SK-N-SH (cell line): ENCODE data around the gene SLC38A3. TPM values are rescaled to one million over a fixed set of nuclear protein-coding genes. Genes with fewer than 3 reads are reported as not detected.

Experiments
- CTCF ChIA-PET: fragments of 300-600, 350-600 bp; formaldehyde crosslinking; extraction: SDS; loops from one replicate; lab custom pipeline; 2021; lab: Yijun Ruan, JAX
- POLR2A ChIA-PET: fragments of 350-600 bp; sonication (Branson Sonifier 250); formaldehyde crosslinking; extraction: SDS; loops from one replicate; lab custom pipeline; 2020; ENCODE audit warnings: antibody characterized with exemption, inconsistent platforms; lab: Yijun Ruan, JAX
- DNase-seq: peaks from one replicate; pipeline ENCODE4 v3.0.0; 2012
- H2AFZ ChIP-seq: fragments of 200-600 bp; sonication (generic); 2 replicates; pipeline ENCODE4 v1.8.1; 2016; ENCODE audit warnings: antibody characterized with exemption, mild to moderate bottlenecking, low read depth
- H3F3A ChIP-seq: fragments of 200-600 bp; sonication (generic); replicated peaks from 2 replicates; pipeline ENCODE3; 2016; ENCODE audit warnings: antibody characterized with exemption, mild to moderate bottlenecking; ENCODE audit not compliant: insufficient read depth
- H3K27ac ChIP-seq, 2 experiments: fragments of 200-500 bp in 1 of 2; fragments of 200-600 bp in 1 of 2; sonication (Bioruptor generic) in 1 of 2; sonication (generic), shearing (Covaris generic) in 1 of 2; 2 replicates each; pipeline versions ENCODE4 v1.5.1 to v1.6.1; 2014 to 2016; ENCODE audit warnings: low read depth in 2 of 2, inconsistent platforms in 1 of 2, low read length in 1 of 2, mild to moderate bottlenecking in 1 of 2, mixed read lengths in 1 of 2
- H3K27me3 ChIP-seq: fragments of 200-600 bp; sonication (generic), shearing (Covaris generic); 2 replicates; pipeline ENCODE4 v1.6.1; 2016; ENCODE audit warnings: mixed run types; ENCODE audit not compliant: insufficient read depth
- H3K36me3 ChIP-seq, 2 experiments: fragments of 200-500 bp in 1 of 2; fragments of 200-600 bp in 1 of 2; sonication (Bioruptor generic) in 1 of 2; sonication (generic) in 1 of 2; replicated peaks in 1 of 2; 2 replicates each; pipeline versions ENCODE3 to v1.5.1; 2014 to 2016; ENCODE audit warnings: low read length in 1 of 2, mild to moderate bottlenecking in 1 of 2; ENCODE audit not compliant: insufficient read depth in 2 of 2, control insufficient read depth in 1 of 2
- H3K4me1 ChIP-seq, 2 experiments: fragments of 200-500 bp in 1 of 2; fragments of 200-600 bp in 1 of 2; sonication (Bioruptor generic) in 1 of 2; sonication (generic), shearing (Covaris generic) in 1 of 2; 2 replicates each; pipeline versions ENCODE4 v1.5.1 to v1.6.1; 2014 to 2016; ENCODE audit warnings: low read depth in 1 of 2, low read length in 1 of 2, mixed run types in 1 of 2; ENCODE audit not compliant: insufficient read depth in 2 of 2, control insufficient read depth in 1 of 2
- H3K4me2 ChIP-seq: fragments of 200-600 bp; sonication (generic), shearing (Covaris generic); 2 replicates; pipeline ENCODE4 v1.6.1; 2017; ENCODE audit warnings: mixed run types
- H3K4me3 ChIP-seq, 2 experiments: fragments of 200-500 bp in 1 of 2; fragments of 200-600 bp in 1 of 2; sonication (Bioruptor generic) in 1 of 2; sonication (generic), shearing (Covaris generic) in 1 of 2; 2 replicates each; pipeline versions ENCODE4 v1.5.1 to v1.8.1; 2014 to 2016; ENCODE audit warnings: low read depth in 2 of 2, inconsistent platforms in 1 of 2, low read length in 1 of 2, mild to moderate bottlenecking in 1 of 2, mixed read lengths in 1 of 2, moderate library complexity in 1 of 2
- H3K79me2 ChIP-seq: fragments of 200-600 bp; sonication (generic); 2 replicates; pipeline ENCODE4 v1.8.1; 2017; ENCODE audit warnings: mild to moderate bottlenecking; ENCODE audit not compliant: insufficient read depth
- H3K9ac ChIP-seq: fragments of 200-600 bp; sonication (generic); 2 replicates; pipeline ENCODE4 v1.6.1; 2017; ENCODE audit warnings: mixed run types
- H3K9me2 ChIP-seq: fragments of 200-600 bp; sonication (generic); 2 replicates; pipeline ENCODE4 v1.6.1; 2017; ENCODE audit warnings: mixed run types
- H3K9me3 ChIP-seq: fragments of 200-600 bp; sonication (generic); 2 replicates; pipeline ENCODE4 v1.6.1; 2017; ENCODE audit warnings: mixed run types, mild to moderate bottlenecking, moderate library complexity
- H4K20me1 ChIP-seq: fragments of 200-600 bp; sonication (generic); 2 replicates; pipeline ENCODE4 v1.6.1; 2017; ENCODE audit warnings: mild to moderate bottlenecking, mixed run types; ENCODE audit not compliant: insufficient read depth
- ELF1 ChIP-seq: IDR thresholded peaks from 2 replicates; pipeline ENCODE4 v1.4.0; 2012
- EZH2phosphoT487 ChIP-seq: fragments of 200-600 bp; sonication (generic); IDR thresholded peaks from 2 replicates; pipeline ENCODE4 v1.6.1; 2017; ENCODE audit warnings: low read depth, mixed run types, mild to moderate bottlenecking, antibody characterized with exemption, moderate library complexity, borderline replicate concordance
- FOSL2 ChIP-seq: IDR thresholded peaks from 2 replicates; pipeline ENCODE4 v1.4.0; 2012; ENCODE audit warnings: low read depth, mild to moderate bottlenecking, moderate library complexity, borderline replicate concordance
- FOXJ3 ChIP-seq: sonication (generic); formaldehyde crosslinking; IDR thresholded peaks from 2 replicates; pipeline ENCODE4 v1.5.1; 2020; ENCODE audit warnings: mild to moderate bottlenecking, missing genetic modification reagents
- GABPA ChIP-seq: IDR thresholded peaks from 2 replicates; pipeline ENCODE4 v1.4.0; 2012; ENCODE audit warnings: low read depth, mild to moderate bottlenecking
- GATA2 ChIP-seq: sonication (generic); formaldehyde crosslinking; IDR thresholded peaks from 2 replicates; pipeline ENCODE4 v1.5.0; 2020; ENCODE audit warnings: mild to moderate bottlenecking, missing genetic modification reagents
- JUND ChIP-seq: IDR thresholded peaks from 2 replicates; pipeline ENCODE4 v1.4.0; 2012
- MEF2A ChIP-seq: IDR thresholded peaks from 2 replicates; pipeline ENCODE4 v1.4.0; 2012; ENCODE audit warnings: low read depth, borderline replicate concordance
- MXI1 ChIP-seq: IDR thresholded peaks from 2 replicates; pipeline ENCODE4 v1.6.1; 2012; ENCODE audit warnings: mild to moderate bottlenecking, low read depth, low read length, improper control_type of control experiment
- NRF1 ChIP-seq: IDR thresholded peaks from 2 replicates; pipeline ENCODE4 v1.6.1; 2012; ENCODE audit warnings: low read depth, mild to moderate bottlenecking, low read length
- POLR2AphosphoS5 ChIP-seq: IDR thresholded peaks from 2 replicates; pipeline ENCODE4 v1.6.1; 2012; ENCODE audit warnings: low read depth, low read length
- RCOR1 ChIP-seq: fragments of 150-350 bp; IDR thresholded peaks from 2 replicates; pipeline ENCODE4 v1.6.1; 2017; ENCODE audit warnings: antibody characterized with exemption, low read length
- RFX5 ChIP-seq: IDR thresholded peaks from 2 replicates; pipeline ENCODE4 v1.6.1; 2012; ENCODE audit warnings: mild to moderate bottlenecking, improper control_type of control experiment, low read length
- RXRA ChIP-seq: IDR thresholded peaks from 2 replicates; pipeline ENCODE4 v1.4.0; 2012; ENCODE audit warnings: low read depth, mild to moderate bottlenecking, borderline replicate concordance
- SMC3 ChIP-seq: IDR thresholded peaks from 2 replicates; pipeline ENCODE4 v1.6.1; 2012; ENCODE audit warnings: low read depth, low read length, improper control_type of control experiment
- TEAD4 ChIP-seq: IDR thresholded peaks from 2 replicates; pipeline ENCODE4 v1.4.0; 2012; ENCODE audit warnings: mild to moderate bottlenecking, borderline replicate concordance; ENCODE audit not compliant: insufficient read depth
- YY1 ChIP-seq: IDR thresholded peaks from 2 replicates; pipeline ENCODE4 v1.4.0; 2012; ENCODE audit warnings: low read depth, mild to moderate bottlenecking
- WGBS: methylation state at CpG from one replicate; pipeline ENCODE4 v1.1.6; 2017; ENCODE audit warnings: low lambda C conversion rate; 5-methylcytosine and 5-hydroxymethylcytosine counted together
- polyA plus RNA-seq, 3 experiments: library from polyadenylated mRNA; depleted of rRNA; stranded (reverse); fragments of >200 nt; gene quantifications; 2 replicates each; pipeline ENCODE4 v1.2.3, GENCODE V29; 2012
- TF ChIP-seq, protein P1 (sequence below): fragments of 150-350 bp; IDR thresholded peaks from 2 replicates; pipeline ENCODE4 v1.6.1; 2016; ENCODE audit warnings: mild to moderate bottlenecking, low read depth, low read length
- TF ChIP-seq, protein P2 (sequence below): IDR thresholded peaks from 2 replicates; pipeline ENCODE4; 2012
- TF ChIP-seq, protein P3 (sequence below): IDR thresholded peaks from 2 replicates; pipeline ENCODE4 v1.4.0; 2012; ENCODE audit warnings: low read depth, borderline replicate concordance

SLC38A3 gene
- polyA plus RNA-seq, 1 of the 3 experiments (the other 2 are of a cell fraction): 0.84 TPM

DNA sequence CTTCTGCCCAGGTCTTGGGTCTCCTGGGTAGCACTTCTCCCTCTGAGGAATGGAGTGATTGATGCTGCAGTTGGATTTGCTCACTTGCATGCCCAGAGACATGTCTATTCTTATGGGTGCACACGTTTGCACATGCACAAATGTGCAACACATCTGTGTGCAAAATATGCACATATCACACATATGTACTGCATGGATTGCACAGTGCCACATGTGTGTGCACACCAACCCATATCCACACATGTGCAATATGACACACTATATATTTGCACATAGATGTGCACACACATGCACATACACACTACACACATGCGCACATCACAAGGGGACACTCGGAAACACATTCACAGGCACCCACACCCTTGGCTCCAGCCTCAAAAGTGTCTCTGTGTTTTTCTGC lies 63.2 kb downstream of the SLC38A3 start:
- Histone ChIP-seq H3K9ac (no peak overlapping the region), H3K9me3 (no peaks in the 10 kb centered on the region), H3K4me3 (no peak overlapping the region), H2AFZ (no peak overlapping the region), H3K36me3 (no peaks in the 10 kb centered on the region), H3F3A (peaks cover 28% of the 10 kb centered on the region), H3K4me2 (no peak overlapping the region), H3K27me3 (no peaks in the 10 kb centered on the region), H3K4me1 (peaks cover 27 to 34% of the 10 kb centered on the region in 2 experiments; a peak in 3 of 4 replicates), H4K20me1 (no peaks in the 10 kb centered on the region), H3K27ac (no peak overlapping the region), H3K9me2 (no peaks in the 10 kb centered on the region), H3K79me2 (no peaks in the 10 kb centered on the region)
- POLR2A ChIA-PET: no interaction called here
- TF ChIP-seq MEF2A (no peak), SMC3 (no peak), NRF1 (no peak), TEAD4 (no peak), RFX5 (no peak), FOSL2 (no peak), GATA2 (no peak), POLR2AphosphoS5 (no peak), JUND (no peak)
- TF ChIP-seq, protein P1, sequence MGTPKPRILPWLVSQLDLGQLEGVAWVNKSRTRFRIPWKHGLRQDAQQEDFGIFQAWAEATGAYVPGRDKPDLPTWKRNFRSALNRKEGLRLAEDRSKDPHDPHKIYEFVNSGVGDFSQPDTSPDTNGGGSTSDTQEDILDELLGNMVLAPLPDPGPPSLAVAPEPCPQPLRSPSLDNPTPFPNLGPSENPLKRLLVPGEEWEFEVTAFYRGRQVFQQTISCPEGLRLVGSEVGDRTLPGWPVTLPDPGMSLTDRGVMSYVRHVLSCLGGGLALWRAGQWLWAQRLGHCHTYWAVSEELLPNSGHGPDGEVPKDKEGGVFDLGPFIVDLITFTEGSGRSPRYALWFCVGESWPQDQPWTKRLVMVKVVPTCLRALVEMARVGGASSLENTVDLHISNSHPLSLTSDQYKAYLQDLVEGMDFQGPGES: no peak
- TF ChIP-seq, protein P2, sequence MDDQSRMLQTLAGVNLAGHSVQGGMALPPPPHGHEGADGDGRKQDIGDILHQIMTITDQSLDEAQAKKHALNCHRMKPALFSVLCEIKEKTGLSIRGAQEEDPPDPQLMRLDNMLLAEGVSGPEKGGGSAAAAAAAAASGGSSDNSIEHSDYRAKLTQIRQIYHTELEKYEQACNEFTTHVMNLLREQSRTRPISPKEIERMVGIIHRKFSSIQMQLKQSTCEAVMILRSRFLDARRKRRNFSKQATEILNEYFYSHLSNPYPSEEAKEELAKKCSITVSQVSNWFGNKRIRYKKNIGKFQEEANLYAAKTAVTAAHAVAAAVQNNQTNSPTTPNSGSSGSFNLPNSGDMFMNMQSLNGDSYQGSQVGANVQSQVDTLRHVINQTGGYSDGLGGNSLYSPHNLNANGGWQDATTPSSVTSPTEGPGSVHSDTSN: no peak
- 59% methylated on average over 3 of the region's 3 CpGs for WGBS
- CTCF ChIA-PET: interaction anchor here (0.6 to 6.6 kb wide), 5 partner anchors 8 to 77 kb away, joined by 3 to 49 read pairs (median 9); partner anchors contain the start of gene GNAT1
- DNase-seq: no peak

DNA sequence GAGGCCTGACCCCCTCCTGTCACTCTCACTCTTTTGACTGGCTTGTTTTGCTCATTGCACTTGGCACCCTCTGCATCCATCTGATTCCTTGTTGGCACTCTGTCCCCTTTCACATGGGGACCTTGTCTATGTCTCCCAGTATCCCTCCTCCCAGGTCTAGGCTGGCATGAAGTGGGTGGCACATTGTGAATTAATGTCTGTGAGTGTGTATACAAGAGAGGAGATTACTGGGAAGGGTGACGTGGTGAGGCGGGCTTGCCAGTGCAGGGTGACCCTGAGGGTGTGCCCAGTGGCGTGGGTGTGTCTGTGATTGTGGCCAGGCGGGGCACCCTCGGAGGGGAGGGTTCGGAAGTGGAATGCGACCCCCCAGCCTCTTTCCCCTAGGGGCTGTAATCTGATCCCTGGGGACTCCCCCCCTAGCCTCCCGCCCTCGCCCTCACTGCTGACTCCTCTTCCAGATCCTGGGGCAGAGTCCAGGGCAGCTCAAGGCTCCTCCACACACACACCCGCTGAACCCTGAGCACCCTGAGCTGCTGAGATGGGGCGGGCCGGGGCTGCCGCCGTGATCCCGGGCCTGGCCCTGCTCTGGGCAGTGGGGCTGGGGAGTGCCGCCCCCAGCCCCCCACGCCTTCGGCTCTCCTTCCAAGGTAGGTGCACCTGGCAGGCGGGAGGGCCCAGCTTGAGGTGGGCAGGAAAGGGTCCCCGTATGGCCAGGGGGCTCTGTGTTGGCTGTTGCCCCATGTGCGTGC lies 63.8 kb downstream of the SLC38A3 start, which contains the start of gene SEMA3B:
Gene SEMA3B (plus strand): TSS at position 445 of the 749 bp plus-strand sequence. CDS start 94 bp downstream, at position 539.
- Histone ChIP-seq H3F3A (peaks cover 23% of the 10 kb centered on the region), H3K9me2 (no peaks in the 10 kb centered on the region), H3K36me3 (no peaks in the 10 kb centered on the region), H3K27ac (no peak within 1 kb of the TSS), H3K27me3 (no peaks in the 10 kb centered on the region), H3K9ac (no peak within 1 kb of the TSS), H3K79me2 (no peaks in the 10 kb centered on the region), H3K4me2 (peak within 1 kb of the TSS; percentile 56; the same call in 1 of the 2 replicates), H3K4me3 (no peak within 1 kb of the TSS), H4K20me1 (no peaks in the 10 kb centered on the region), H3K9me3 (no peaks in the 10 kb centered on the region), H2AFZ (no peak within 1 kb of the TSS), H3K4me1 (peaks cover 26 to 36% of the 10 kb centered on the region in 2 experiments; a peak in 3 of 4 replicates)
- ChIA-PET POLR2A (no interaction called here), CTCF (interaction anchor here (1.5 to 12.2 kb wide), 4 partner anchors 9 to 77 kb away, joined by 4 to 206 read pairs (median 60); partner anchors contain the start of gene GNAT1)
- TF ChIP-seq SMC3: no peak
- TF ChIP-seq TEAD4: no peak
- no peak for TF ChIP-seq FOSL2
- TF ChIP-seq FOXJ3 (CRISPR knock-in tag): no peak
- no peak for TF ChIP-seq MXI1
- TF ChIP-seq YY1: no peak
- TF ChIP-seq, protein P3, sequence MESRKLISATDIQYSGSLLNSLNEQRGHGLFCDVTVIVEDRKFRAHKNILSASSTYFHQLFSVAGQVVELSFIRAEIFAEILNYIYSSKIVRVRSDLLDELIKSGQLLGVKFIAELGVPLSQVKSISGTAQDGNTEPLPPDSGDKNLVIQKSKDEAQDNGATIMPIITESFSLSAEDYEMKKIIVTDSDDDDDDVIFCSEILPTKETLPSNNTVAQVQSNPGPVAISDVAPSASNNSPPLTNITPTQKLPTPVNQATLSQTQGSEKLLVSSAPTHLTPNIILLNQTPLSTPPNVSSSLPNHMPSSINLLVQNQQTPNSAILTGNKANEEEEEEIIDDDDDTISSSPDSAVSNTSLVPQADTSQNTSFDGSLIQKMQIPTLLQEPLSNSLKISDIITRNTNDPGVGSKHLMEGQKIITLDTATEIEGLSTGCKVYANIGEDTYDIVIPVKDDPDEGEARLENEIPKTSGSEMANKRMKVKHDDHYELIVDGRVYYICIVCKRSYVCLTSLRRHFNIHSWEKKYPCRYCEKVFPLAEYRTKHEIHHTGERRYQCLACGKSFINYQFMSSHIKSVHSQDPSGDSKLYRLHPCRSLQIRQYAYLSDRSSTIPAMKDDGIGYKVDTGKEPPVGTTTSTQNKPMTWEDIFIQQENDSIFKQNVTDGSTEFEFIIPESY: no peak
- no peak for TF ChIP-seq RXRA
- no peak for TF ChIP-seq EZH2phosphoT487
- no peak for TF ChIP-seq ELF1
- TF ChIP-seq POLR2AphosphoS5: no peak
- no peak for TF ChIP-seq NRF1
- TF ChIP-seq JUND: no peak
- no peak for TF ChIP-seq RCOR1
- no peak for TF ChIP-seq GABPA
- DNase-seq: no peak
- 59% methylated on average over 12 of the region's 21 CpGs for WGBS
